ENCODE measurements around the gene TNPO2.
A peak's percentile ranks its signal among the peaks of the same experiment; 100 is the strongest.

TNPO2 gene

GRCh38 chr19:12731337-12731736, 7.6 kb upstream of the TNPO2 start (continued):
- TF ChIP-seq ZNF692 (tag by site-specific recombination; IDR thresholded peaks at IDR 0.05): no peak
- TF ChIP-seq ZNF580 (tag by site-specific recombination; IDR thresholded peaks at IDR 0.05): no peak
- TF ChIP-seq ZNF292 (tag by site-specific recombination; IDR thresholded peaks at IDR 0.05; ENCODE audit: borderline replicate concordance, low read depth): no peak
- no peak for TF ChIP-seq ZBTB8A (tag by site-specific recombination; IDR thresholded peaks at IDR 0.05)
- no peak for TF ChIP-seq ZNF362 (tag by site-specific recombination; IDR thresholded peaks at IDR 0.05)
- TF ChIP-seq, protein P1, sequence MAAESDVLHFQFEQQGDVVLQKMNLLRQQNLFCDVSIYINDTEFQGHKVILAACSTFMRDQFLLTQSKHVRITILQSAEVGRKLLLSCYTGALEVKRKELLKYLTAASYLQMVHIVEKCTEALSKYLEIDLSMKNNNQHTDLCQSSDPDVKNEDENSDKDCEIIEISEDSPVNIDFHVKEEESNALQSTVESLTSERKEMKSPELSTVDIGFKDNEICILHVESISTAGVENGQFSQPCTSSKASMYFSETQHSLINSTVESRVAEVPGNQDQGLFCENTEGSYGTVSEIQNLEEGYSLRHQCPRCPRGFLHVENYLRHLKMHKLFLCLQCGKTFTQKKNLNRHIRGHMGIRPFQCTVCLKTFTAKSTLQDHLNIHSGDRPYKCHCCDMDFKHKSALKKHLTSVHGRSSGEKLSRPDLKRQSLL (tag by site-specific recombination; IDR thresholded peaks at IDR 0.05): no peak
- no peak for TF ChIP-seq ZNF501 (tag by site-specific recombination; IDR thresholded peaks at IDR 0.05)

- TF ChIP-seq ZNF416 (tag by site-specific recombination; IDR thresholded peaks at IDR 0.05) (no peak), ZNF544 (tag by site-specific recombination; IDR thresholded peaks at IDR 0.05) (no peak), ZNF341 (tag by site-specific recombination; IDR thresholded peaks at IDR 0.05; ENCODE audit: low read depth) (peak; percentile 48), ZNF658 (tag by site-specific recombination; IDR thresholded peaks at IDR 0.05) (no peak)
- Histone ChIP-seq H3K36me3 (ENCODE audit: control insufficient read depth in 2 of 2, insufficient read depth in 1 of 2, low read length in 2 of 2) (peaks cover 24 to 44% of the 10 kb centered on the region in 2 experiments; a peak in 2 of 3 replicates), H3K9me3 (ENCODE audit: control insufficient read depth, insufficient read depth, low read depth, low read length) (no peaks in the 10 kb centered on the region), H3K4me3 (ENCODE audit: low read depth, low read length) (no peak overlapping the region), H3K4me1 (ENCODE audit: control insufficient read depth, insufficient read depth, low read length) (0 out of 2 replicates have a peak, but pooled peaks cover 4% of the 10 kb centered on the region), H3K27ac (ENCODE audit: extremely low read depth, low read depth, low read length) (no peak overlapping the region)
- ChIA-PET CTCF (no interaction called here), POLR2A (no interaction called here)
Measured at GRCh38 chr19:12730064-12730463, 6.3 kb upstream of the TNPO2 start.

GRCh38 chr19:12727745-12728433, 4.2 kb upstream of the TNPO2 start:
- POLR2A ChIA-PET: interaction anchor here (1.4 kb wide), 1 partner anchor 9 kb away, joined by 6 read pairs; the partner anchor contains the start of gene GET3

GRCh38 chr19:12726988-12727316, 3.2 kb upstream of the TNPO2 start:
- ChIA-PET POLR2A (interaction anchor here (0.7 to 1.7 kb wide), 2 partner anchors 31 to 79 kb away, joined by 4 to 5 read pairs; partner anchors contain the start of gene FBXW9), CTCF (no interaction called here)
- H3K27ac ChIP-seq (ENCODE audit: extremely low read depth, low read depth, low read length): no peak overlapping the region
- no peaks in the 10 kb centered on the region for H3K9me3 ChIP-seq (ENCODE audit: control insufficient read depth, insufficient read depth, low read depth, low read length)
- 0 out of 2 replicates have a peak, but pooled peaks have one; percentile 3 for TF ChIP-seq SCRT2 (tag by site-specific recombination; IDR thresholded peaks at IDR 0.05)
- peak; percentile 8; the same call in 1 of the 2 replicates for TF ChIP-seq GLIS1 (tag by site-specific recombination; IDR thresholded peaks at IDR 0.05)
- no peak for TF ChIP-seq ZNF202 (tag by site-specific recombination; IDR thresholded peaks at IDR 0.05; ENCODE audit: borderline replicate concordance)
- TF ChIP-seq ZNF843 (tag by site-specific recombination; IDR thresholded peaks at IDR 0.05): no peak
- H3K36me3 ChIP-seq (ENCODE audit: control insufficient read depth in 2 of 2, insufficient read depth in 1 of 2, low read length in 2 of 2): peaks cover 22 to 40% of the 10 kb centered on the region in 2 experiments; a peak in 2 of 3 replicates
- no peaks in the 10 kb centered on the region for H3K4me1 ChIP-seq (ENCODE audit: control insufficient read depth, insufficient read depth, low read length)
- no peak overlapping the region for H3K4me3 ChIP-seq (ENCODE audit: low read depth, low read length)

More at GRCh38 chr19:12727745-12728433, 4.2 kb upstream of the TNPO2 start:
- Histone ChIP-seq H3K4me1 (ENCODE audit: control insufficient read depth, insufficient read depth, low read length) (no peaks in the 10 kb centered on the region), H3K4me3 (ENCODE audit: low read depth, low read length) (no peak overlapping the region), H3K9me3 (ENCODE audit: control insufficient read depth, insufficient read depth, low read depth, low read length) (no peaks in the 10 kb centered on the region), H3K36me3 (ENCODE audit: control insufficient read depth in 2 of 2, insufficient read depth in 1 of 2, low read length in 2 of 2) (peaks cover 24 to 44% of the 10 kb centered on the region in 2 experiments; a peak in 2 of 3 replicates), H3K27ac (ENCODE audit: extremely low read depth, low read depth, low read length) (no peak overlapping the region)
- CTCF ChIA-PET: interaction anchor here (0.6 kb wide), 2 partner anchors 30 to 1345 kb away, joined by 3 to 4 read pairs; no protein-coding TSS in a partner anchor
- TF ChIP-seq ZNF202 (tag by site-specific recombination; IDR thresholded peaks at IDR 0.05; ENCODE audit: borderline replicate concordance) (no peak), ZNF843 (tag by site-specific recombination; IDR thresholded peaks at IDR 0.05) (no peak), ZNF121 (tag by site-specific recombination; IDR thresholded peaks at IDR 0.05) (peak; percentile 62; the same call in 1 of the 2 replicates)
